EL (cell line): ENCODE data around the gene PCDH11Y.
"Not testable (repeated sequence)": the region's sequence is repeated elsewhere in the genome, so short reads cannot be mapped to it uniquely, and the experiment has no call there.

Source experiments
- DNase-seq: peaks from one replicate; pipeline ENCODE4 v3.0.0-alpha.2; 2016

PCDH11Y gene

GRCh38 chrY:5000057-5000456, at the start of gene PCDH11Y:
PCDH11Y (plus strand) TSS chrY:5000296; CDS start chrY:5057100, 56,804 bp downstream.
- DNase-seq = not testable (repeated sequence)

- DNase-seq = not testable (repeated sequence)
Measured at GRCh38 chrY:4967894-4968293, 32.2 kb upstream of the PCDH11Y start.

GRCh38 chrY:4991743-4992400, 8.2 kb upstream of the PCDH11Y start:
- DNase-seq = not testable (repeated sequence)

- not testable (repeated sequence) for DNase-seq
Measured at GRCh38 chrY:4994892-4995291, 5.2 kb upstream of the PCDH11Y start.

- not testable (repeated sequence) for DNase-seq
Measured at GRCh38 chrY:5002476-5003184, 2.5 kb downstream of the PCDH11Y start.

DNA sequence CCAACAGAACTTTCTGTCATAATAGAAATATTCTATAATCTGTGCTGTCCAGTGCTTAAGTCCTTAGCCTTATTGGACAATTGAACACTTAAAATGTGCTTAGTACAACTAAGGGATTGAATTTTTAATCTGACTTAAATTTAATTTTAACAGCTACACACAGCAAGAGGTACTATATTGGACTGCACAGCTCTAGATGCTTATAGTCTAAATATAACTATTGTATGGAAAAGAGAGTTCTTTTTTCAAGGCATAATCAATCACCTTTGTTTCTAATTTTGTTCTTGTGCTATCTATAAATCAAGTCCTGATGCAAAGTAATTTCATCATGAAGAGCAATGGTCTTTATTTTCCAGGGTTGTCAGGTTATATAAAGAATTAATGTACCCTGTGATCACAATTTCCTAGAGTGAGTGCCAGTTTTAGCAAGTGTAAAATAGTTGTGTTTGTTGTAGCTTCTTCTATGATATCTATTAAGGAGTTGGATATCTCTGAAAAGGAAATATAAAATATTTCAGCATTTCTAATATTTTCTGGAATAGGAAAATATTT, 39.0 kb downstream of the PCDH11Y start:
- DNase-seq = not testable (repeated sequence)

DNA sequence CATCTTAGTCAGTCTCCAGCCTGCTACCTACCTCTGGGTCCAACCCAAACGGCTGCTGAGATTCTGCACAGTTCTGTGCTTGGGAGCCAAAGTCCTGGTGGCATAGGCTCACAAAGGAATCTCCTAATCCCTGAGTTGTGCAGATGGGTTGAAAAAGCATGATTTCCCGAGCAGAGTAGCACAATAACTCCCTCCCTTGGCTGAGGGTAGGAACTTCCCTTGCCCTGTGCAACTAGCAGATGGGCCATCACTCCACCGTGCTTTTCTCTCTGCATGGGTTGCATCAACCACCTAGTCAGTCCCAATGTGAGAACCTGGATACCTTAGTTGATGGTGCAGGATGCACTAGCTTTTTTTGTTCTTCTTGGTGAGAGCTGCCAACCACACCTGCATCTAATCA, 82.9 kb downstream of the PCDH11Y start:
- DNase-seq = not testable (repeated sequence)

GRCh38 chrY:5182998-5183397, 182.9 kb downstream of the PCDH11Y start:
- not testable (repeated sequence) for DNase-seq

DNA sequence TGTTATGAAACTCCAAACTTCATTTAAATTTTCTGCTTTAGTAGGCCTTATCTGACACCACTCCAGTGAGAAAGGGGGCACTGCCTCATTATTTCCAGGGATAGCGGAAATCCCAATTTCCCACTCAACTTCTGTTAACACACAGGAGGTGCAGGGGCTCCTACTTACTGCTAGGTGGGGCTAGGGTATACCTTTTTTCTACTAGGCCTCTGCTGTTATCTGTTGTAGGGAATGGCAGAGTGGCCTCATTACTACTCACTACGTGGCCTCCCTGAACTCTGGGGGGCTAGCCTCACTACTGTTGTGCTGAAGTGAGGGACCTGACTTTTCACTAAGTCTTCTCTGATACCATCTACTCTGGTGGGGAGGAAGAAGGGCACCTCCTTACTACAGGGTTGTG, 215.0 kb downstream of the PCDH11Y start:
- DNase-seq = not testable (repeated sequence)

- DNase-seq = not testable (repeated sequence)
Measured at GRCh38 chrY:5324931-5325330, 324.8 kb downstream of the PCDH11Y start.

DNA sequence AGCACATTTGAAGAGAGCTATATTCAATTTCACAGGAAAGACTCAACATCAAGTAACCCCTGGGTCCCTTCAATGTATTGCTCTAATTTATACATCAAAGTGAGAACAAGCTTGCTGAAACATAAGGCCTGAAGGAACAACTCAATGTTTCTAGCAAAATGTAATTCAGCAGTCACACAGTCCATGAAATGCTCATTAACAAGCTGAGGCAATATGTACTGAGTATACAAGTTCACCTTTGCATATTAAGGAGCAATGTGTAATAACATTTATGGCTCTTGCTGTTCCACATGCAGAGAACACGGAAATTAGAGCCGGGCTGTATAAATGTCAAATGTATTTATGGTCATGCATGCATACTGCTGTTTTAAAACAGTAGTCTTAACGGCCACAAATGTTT, 342.1 kb downstream of the PCDH11Y start:
- DNase-seq = not testable (repeated sequence)

- not testable (repeated sequence) for DNase-seq
Measured at GRCh38 chrY:5543705-5544104, 543.6 kb downstream of the PCDH11Y start.

- not testable (repeated sequence) for DNase-seq
Measured at GRCh38 chrY:5638589-5638988, 638.5 kb downstream of the PCDH11Y start.

DNA sequence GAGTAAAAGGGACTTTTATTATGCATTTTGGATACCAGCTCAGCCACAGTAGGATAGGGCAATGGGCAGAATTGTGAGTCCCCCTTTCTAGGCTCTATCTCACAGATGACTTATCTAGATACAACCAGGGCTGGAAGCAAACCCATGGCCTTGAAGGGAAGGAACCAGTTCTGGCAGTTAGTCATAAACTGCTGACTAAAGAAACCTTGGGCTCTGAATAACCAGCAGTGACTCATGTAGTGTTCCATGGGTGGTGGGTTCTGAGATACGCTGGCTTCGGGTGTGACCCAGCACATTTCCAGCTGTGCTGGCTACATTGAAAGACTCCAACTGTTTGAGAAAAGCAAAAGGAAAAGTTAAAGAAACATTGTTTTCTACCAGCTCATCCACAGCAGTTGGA, 679.2 kb downstream of the PCDH11Y start:
- DNase-seq = not testable (repeated sequence)

DNA sequence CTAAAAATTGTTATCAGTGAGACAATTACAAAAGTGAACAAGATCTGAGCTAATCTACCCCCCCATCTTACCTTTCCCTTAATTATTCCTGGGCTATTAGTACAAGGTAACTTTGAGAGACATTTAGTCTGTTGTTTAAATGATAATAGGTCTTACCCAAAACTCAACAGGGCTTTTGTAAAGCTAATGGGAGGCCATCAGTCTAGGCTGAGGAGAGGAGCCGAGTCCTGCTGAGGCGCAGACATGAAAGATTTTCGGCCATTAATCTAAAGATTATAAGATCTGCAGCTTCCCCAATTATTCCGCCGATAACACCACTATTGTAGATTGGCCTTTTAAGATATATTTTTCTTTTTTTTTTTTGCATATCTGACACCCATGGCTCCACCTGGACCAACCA, 708.6 kb downstream of the PCDH11Y start:
- DNase-seq = not testable (repeated sequence)

GRCh38 chrY:5709788-5710381, 709.8 kb downstream of the PCDH11Y start:
- not testable (repeated sequence) for DNase-seq

DNA sequence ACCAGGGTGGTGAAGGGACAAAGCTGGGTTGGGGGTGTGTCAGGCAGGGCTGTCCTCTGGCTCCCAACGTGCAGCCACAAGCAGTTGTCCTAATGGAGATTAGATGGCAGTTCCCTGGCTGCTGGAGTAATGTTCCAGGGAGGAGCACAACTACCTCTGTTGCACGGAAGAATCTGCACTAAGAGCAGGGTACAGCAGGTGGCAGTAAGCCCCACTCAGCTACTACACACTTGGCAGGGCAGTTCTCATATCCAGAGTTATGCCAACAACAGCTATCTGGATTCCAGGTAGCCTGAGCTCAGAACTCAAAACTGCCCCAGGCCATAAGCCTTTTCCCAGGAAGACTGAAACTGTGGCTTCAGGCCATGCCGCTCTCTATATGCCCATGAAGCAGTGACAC, 761.3 kb downstream of the PCDH11Y start:
- not testable (repeated sequence) for DNase-seq

DNA sequence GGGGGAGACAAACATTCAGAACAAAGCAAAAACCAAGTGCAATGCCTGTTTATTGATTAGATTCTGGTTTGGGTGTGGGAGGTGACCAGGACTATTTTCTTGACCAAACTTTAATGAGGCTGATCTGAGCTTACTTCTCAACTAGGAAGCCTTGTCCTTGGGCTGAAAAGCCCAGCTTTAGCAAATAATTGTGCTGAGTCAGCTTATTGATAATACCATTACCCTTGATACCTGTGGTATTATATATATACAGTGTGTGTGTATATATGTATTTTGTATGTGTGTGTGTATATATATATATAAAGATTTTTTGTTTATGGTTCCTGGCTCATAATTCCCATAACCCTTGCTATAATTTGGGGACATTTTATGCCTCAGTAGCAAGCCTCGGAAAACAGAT, 776.4 kb downstream of the PCDH11Y start:
- not testable (repeated sequence) for DNase-seq
